HL-60/S4 (cell line): ENCODE results near the gene ACIN1.

Experiments used
- in situ Hi-C: fragments of 300-500 bp; cut with MboI; formaldehyde crosslinking; loops from 2 replicates; pipeline ENCODE4 v1.14.3; 2022; ENCODE audit warnings: low sequenced_read_pairs

The ACIN1 gene

GRCh38 chr14:23123419-23123818, 28.5 kb upstream of the ACIN1 start:
- in situ Hi-C loops, result loop anchor here (5.0 kb wide), 1 partner anchor 64 kb away; no protein-coding TSS in a partner anchor

DNA sequence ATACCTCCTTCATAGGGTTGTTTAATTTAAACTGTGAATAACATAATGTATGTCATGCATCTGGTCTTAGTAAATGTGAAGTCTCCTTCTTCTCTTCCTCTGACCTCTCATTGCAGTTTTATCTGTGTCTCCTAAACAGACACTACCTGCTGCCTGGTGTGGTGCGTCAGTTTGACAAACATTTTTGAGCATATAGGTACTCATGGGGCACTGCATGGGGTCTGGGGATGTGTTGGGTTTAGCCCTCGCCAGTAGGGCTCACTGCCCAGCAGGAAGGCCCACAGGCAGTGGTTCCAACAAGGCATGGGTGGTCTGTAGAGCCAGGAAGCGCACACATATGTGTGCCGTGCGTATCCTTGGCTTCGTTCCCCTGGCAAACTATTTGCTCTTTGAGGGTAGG, 27.1 kb upstream of the ACIN1 start:
- in situ Hi-C loops, result loop anchor here (5.0 kb wide), 1 partner anchor 65 kb away; no protein-coding TSS in a partner anchor

- in situ Hi-C loops, result loop anchor here (5.0 kb wide), 1 partner anchor 66 kb away; no protein-coding TSS in a partner anchor
Measured at GRCh38 chr14:23121361-23121771, 26.4 kb upstream of the ACIN1 start.

- in situ Hi-C loops, result loop anchor here (5.0 kb wide), 1 partner anchor 67 kb away; no protein-coding TSS in a partner anchor
Measured at GRCh38 chr14:23120541-23121251, 25.8 kb upstream of the ACIN1 start.

GRCh38 chr14:23119363-23120327, 24.7 kb upstream of the ACIN1 start:
- in situ Hi-C loops, result loop anchor here (5.0 kb wide), 1 partner anchor 68 kb away; no protein-coding TSS in a partner anchor

- in situ Hi-C loops, result no loop called here
Measured at GRCh38 chr14:23118506-23119362, 23.8 kb upstream of the ACIN1 start, which contains the start of gene CEBPE. Gene CEBPE (minus strand): TSS chr14:23119255. CDS start chr14:23119091, 164 bp downstream.

- in situ Hi-C loops, result no loop called here
Measured at GRCh38 chr14:23117371-23118020, 22.6 kb upstream of the ACIN1 start.

DNA sequence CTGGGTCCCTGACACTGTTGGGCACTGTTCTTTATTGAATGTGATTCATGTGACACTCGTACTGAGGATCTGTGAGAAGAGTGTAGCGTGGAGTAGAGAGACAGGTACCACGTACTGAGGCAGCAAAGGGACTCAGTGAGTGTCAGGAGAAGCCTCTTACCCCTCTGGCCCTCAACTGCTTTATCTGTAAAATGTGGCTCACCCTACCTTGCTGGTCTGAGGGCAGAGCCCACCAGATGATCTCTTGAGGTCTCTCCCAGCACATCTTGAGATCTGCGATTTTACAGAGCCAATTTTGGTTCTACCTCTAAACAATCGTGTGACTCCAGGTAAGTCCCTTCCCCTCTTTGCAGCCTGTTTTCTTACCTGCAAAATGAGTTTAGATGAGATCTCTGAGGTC, 21.0 kb upstream of the ACIN1 start:
- in situ Hi-C loops, result no loop called here

- in situ Hi-C loops, result no loop called here
Measured at GRCh38 chr14:23115039-23115731, 20.2 kb upstream of the ACIN1 start.

GRCh38 chr14:23114669-23115038, 19.7 kb upstream of the ACIN1 start:
- in situ Hi-C loops, result no loop called here

GRCh38 chr14:23114120-23114458, 19.2 kb upstream of the ACIN1 start:
- in situ Hi-C loops, result no loop called here

DNA sequence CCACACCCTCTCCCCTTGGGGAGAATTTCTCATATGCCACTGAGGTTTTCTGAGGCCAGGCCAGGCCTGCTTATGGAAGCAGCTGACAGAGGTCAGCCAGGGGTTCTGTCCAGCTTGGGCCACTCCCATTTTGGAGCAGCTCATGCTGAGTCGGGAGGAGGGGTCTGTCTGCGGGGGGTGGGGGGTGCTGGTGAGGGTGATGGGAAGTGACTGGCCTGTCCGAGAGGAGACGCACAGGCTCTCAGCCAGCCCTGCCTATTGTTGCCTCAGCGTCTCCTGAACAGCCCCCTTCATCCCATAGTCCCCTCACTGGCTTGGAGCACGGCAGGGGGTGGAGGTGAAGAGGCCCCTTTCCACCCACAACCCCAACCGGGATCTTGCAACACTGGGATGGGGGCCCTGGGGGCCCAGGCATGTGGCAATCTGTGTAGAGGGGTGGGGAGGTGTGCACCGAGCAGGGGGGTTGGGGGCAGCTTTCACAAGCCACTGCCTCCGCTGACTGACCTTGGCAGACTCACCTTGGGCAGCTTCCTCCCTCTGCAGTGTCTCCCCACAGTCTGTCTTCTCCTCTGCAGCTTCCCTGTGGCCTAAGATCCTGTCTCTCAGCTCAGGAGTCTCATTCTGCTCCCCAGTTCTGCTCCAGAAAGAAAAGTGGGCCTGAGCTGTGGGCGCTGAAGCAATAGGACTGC, 18.6 kb upstream of the ACIN1 start:
- in situ Hi-C loops, result no loop called here

GRCh38 chr14:23112359-23113178, 17.6 kb upstream of the ACIN1 start:
- in situ Hi-C loops, result no loop called here

- in situ Hi-C loops, result no loop called here
Measured at GRCh38 chr14:23110579-23111365, 15.8 kb upstream of the ACIN1 start.

- in situ Hi-C loops, result loop anchor here (5.0 kb wide), 1 partner anchor 42 kb away; no protein-coding TSS in a partner anchor
Measured at GRCh38 chr14:23109769-23110168, 14.8 kb upstream of the ACIN1 start.

DNA sequence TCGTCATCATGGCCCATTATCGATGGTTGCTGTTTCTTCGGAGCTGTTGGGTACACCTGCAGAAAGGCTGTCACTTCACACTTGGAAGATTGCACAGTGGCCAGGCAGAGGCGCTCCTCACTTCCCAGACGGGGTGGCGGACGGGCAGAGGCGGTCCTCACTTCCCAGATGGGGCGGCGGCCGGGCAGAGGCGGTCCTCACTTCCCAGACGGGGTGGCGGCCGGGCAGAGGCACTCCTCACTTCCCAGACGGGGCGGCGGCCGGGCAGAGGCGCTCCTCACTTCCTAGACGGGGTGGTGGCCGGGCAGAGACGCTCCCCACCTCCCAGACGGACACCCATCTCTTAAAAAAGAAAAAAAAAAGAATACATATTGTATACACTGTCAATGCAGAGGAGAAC, 13.2 kb upstream of the ACIN1 start:
- in situ Hi-C loops, result loop anchor here (5.0 kb wide), 1 partner anchor 41 kb away; no protein-coding TSS in a partner anchor

DNA sequence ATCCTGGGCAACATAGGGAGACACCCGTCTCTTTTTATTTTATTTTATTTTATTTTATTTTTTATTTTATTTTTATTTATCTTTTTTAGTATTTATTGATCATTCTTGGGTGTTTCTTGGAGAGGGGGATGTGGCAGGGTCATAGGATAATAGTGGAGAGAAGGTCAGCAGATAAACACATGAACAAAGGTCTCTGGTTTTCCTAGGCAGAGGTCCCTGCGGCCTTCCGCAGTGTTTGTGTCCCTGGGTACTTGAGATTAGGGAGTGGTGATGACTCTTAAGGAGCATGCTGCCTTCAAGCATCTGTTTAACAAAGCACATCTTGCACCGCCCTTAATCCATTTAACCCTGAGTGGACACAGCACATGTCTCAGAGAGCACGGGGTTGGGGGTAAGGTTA, 12.7 kb upstream of the ACIN1 start:
- in situ Hi-C loops, result loop anchor here (5.0 kb wide), 1 partner anchor 40 kb away; no protein-coding TSS in a partner anchor
